ENCODE results near the gene CSNK2B.

Gene CSNK2B

DNA sequence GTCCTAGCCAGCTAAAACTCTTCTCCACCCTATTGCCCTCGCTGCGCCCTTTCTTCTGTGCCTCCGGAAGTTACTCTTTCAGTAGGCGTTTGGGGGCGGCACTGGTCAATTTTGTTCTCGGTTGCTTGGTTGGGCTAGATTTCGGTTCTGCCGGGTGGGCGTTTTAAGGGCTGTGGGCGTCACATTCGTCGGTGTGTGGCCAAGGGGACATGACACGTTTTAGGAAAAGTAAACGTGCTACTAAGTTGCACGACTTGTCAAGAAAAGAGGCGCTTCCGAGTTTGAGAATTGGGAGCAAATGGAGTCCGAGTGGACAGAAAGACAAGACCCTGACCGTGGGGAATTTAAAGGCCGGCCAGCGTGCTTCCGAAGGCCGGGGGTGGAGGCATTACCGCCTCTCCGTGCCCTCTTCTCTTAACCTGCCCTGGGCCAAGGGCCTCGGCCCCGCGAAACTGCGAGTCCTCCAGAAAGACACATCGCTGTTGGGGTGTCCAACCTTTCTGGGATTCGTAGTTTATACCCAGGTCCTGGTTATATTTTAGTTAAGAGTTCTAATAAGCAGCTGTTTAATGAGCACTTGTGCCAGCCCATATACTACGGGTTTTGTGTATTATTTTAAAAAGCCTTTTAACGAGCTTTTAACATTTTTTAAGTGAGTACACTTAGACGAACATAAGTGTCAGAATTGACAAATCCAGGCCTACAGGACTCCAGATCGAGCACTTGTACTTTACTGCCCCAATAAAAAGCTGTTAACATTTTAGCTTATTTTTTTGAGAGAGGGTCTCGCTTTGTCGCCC, 12.8 kb upstream of the CSNK2B start:
- H3K9me3 ChIP-seq (ENCODE audit: control insufficient read depth in 1 of 2, low read length in 2 of 2): no peaks in the 10 kb centered on the region
- H3K36me3 ChIP-seq (ENCODE audit: control insufficient read depth in 1 of 2, insufficient read depth in 2 of 2, low read length in 2 of 2): peaks cover 22 to 39% of the 10 kb centered on the region in 2 donors
- H3K27me3 ChIP-seq (ENCODE audit: control insufficient read depth in 1 of 2, insufficient read depth in 2 of 2, low read length in 2 of 2): no peaks in the 10 kb centered on the region
- peaks cover 35 to 36% of the 10 kb centered on the region in 2 donors for H3K4me1 ChIP-seq (ENCODE audit: control insufficient read depth in 1 of 2, insufficient read depth in 2 of 2, low read length in 2 of 2)
- H3K9ac ChIP-seq (ENCODE audit: low read depth in 1 of 2, low read length in 2 of 2): peak overlapping the region; percentile 89 to 92
- peak overlapping the region; percentile 100 for H3K27ac ChIP-seq (ENCODE audit: low read depth, low read length)
- H3K4me3 ChIP-seq (ENCODE audit: low read depth in 1 of 2, low read length in 2 of 2): peak overlapping the region; percentile 77 to 96

GRCh38 chr6:31654574-31655348, 11.1 kb upstream of the CSNK2B start:
- Histone ChIP-seq H3K27ac (ENCODE audit: low read depth, low read length) (no peak overlapping the region), H3K9ac (ENCODE audit: low read depth in 1 of 2, low read length in 2 of 2) (no peak overlapping the region), H3K27me3 (ENCODE audit: control insufficient read depth in 1 of 2, insufficient read depth in 2 of 2, low read length in 2 of 2) (no peaks in the 10 kb centered on the region), H3K4me3 (ENCODE audit: low read depth in 1 of 2, low read length in 2 of 2) (peak overlapping the region in 1 of 2 donors; percentile 36), H3K9me3 (ENCODE audit: control insufficient read depth in 1 of 2, low read length in 2 of 2) (no peaks in the 10 kb centered on the region), H3K4me1 (ENCODE audit: control insufficient read depth in 1 of 2, insufficient read depth in 2 of 2, low read length in 2 of 2) (peaks cover 51% of the 10 kb centered on the region in 2 donors), H3K36me3 (ENCODE audit: control insufficient read depth in 1 of 2, insufficient read depth in 2 of 2, low read length in 2 of 2) (peaks cover 8 to 25% of the 10 kb centered on the region in 2 donors)

DNA sequence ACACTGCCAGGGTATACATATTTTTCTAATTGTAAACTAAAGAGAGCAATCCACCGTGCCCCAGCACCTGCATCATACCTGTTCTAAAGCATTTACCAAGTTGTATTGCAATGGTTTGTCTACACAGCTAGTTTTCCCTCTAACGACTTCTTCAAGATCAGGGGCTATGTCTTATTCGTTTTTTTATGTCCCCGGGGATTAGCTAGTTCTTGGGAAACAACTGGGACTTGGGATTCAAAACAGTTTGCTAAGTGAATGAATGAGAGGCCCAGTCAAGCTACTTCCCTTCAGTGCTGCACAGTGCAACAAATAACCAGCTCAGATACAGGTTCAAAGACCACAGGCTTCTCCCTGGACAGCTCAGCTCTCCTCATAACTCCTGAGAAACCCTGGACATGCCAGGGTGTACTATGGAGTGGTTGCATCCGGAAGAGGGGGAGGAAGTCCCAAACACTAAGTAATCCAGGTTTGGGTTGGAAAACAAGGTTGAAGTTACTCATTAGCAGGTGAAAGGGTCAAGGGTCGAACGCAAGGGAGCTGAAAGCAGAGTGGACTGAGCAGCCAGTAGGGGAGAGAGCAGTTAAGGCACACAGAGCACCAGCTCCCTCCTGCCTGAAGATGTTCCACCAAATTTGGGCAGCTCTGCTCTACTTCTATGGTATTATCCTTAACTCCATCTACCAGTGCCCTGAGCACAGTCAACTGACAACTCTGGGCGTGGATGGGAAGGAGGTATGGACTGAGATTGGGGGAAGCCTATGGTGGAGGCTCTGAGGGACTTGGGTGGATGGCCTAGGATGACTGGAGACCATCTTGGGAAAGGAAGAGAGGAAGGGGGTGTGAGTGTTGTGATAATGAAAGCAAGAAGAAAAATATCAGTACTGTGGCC, 10.3 kb upstream of the CSNK2B start, which contains the start of gene APOM:
Gene APOM (plus strand): TSS at position 546 of the 889 bp plus-strand sequence. CDS start 73 bp downstream, at position 619.
- H3K9me3 ChIP-seq (ENCODE audit: control insufficient read depth in 1 of 2, low read length in 2 of 2): no peaks in the 10 kb centered on the region
- peak within 1 kb of the TSS; percentile 13 to 36 for H3K4me3 ChIP-seq (ENCODE audit: low read depth in 1 of 2, low read length in 2 of 2)
- H3K27me3 ChIP-seq (ENCODE audit: control insufficient read depth in 1 of 2, insufficient read depth in 2 of 2, low read length in 2 of 2): no peaks in the 10 kb centered on the region
- peak within 1 kb of the TSS in 1 of 2 donors; percentile 4 for H3K9ac ChIP-seq (ENCODE audit: low read depth in 1 of 2, low read length in 2 of 2)
- H3K4me1 ChIP-seq (ENCODE audit: control insufficient read depth in 1 of 2, insufficient read depth in 2 of 2, low read length in 2 of 2): peaks cover 50 to 55% of the 10 kb centered on the region in 2 donors
- H3K27ac ChIP-seq (ENCODE audit: low read depth, low read length): no peak within 1 kb of the TSS
- H3K36me3 ChIP-seq (ENCODE audit: control insufficient read depth in 1 of 2, insufficient read depth in 2 of 2, low read length in 2 of 2): peaks cover 8 to 23% of the 10 kb centered on the region in 2 donors

DNA sequence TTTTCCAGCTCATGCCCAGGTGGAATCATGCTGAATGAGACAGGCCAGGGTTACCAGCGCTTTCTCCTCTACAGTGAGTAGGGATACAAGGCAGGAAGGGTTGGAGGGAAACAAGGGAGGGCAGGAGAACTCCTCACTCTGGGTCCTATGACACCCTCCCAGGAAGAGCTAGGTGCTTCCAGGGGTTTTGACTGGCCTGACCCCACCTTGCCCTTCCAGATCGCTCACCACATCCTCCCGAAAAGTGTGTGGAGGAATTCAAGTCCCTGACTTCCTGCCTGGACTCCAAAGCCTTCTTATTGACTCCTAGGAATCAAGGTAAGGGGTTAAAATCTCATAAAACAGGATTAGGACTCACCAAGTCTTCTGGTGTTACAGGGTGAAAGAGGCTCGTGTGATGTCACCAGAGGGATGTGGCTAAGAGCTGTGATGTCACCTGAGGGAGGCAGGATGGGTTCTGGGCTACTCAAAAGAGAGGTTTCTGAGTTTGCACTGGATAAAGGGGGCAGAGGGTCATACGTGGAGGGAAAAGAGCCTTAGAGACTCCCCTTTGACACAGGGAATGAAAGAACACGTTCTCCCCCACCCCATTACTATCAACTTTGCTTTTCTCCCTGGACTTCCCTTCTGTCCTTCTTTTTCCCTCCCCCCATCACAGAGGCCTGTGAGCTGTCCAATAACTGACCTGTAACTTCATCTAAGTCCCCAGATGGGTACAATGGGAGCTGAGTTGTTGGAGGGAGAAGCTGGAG, 8.3 kb upstream of the CSNK2B start:
- H3K4me3 ChIP-seq (ENCODE audit: low read depth in 1 of 2, low read length in 2 of 2): no peak overlapping the region
- H3K4me1 ChIP-seq (ENCODE audit: control insufficient read depth in 1 of 2, insufficient read depth in 2 of 2, low read length in 2 of 2): peaks cover 60 to 62% of the 10 kb centered on the region in 2 donors
- no peaks in the 10 kb centered on the region for H3K9me3 ChIP-seq (ENCODE audit: control insufficient read depth in 1 of 2, low read length in 2 of 2)
- no peak overlapping the region for H3K9ac ChIP-seq (ENCODE audit: low read depth in 1 of 2, low read length in 2 of 2)
- no peaks in the 10 kb centered on the region for H3K27me3 ChIP-seq (ENCODE audit: control insufficient read depth in 1 of 2, insufficient read depth in 2 of 2, low read length in 2 of 2)
- no peak overlapping the region for H3K27ac ChIP-seq (ENCODE audit: low read depth, low read length)
- H3K36me3 ChIP-seq (ENCODE audit: control insufficient read depth in 1 of 2, insufficient read depth in 2 of 2, low read length in 2 of 2): peaks cover 12 to 26% of the 10 kb centered on the region in 2 donors

- Histone ChIP-seq H3K9me3 (ENCODE audit: control insufficient read depth in 1 of 2, low read length in 2 of 2) (no peaks in the 10 kb centered on the region), H3K36me3 (ENCODE audit: control insufficient read depth in 1 of 2, insufficient read depth in 2 of 2, low read length in 2 of 2) (peaks cover 12 to 26% of the 10 kb centered on the region in 2 donors), H3K27me3 (ENCODE audit: control insufficient read depth in 1 of 2, insufficient read depth in 2 of 2, low read length in 2 of 2) (no peaks in the 10 kb centered on the region), H3K27ac (ENCODE audit: low read depth, low read length) (no peak overlapping the region), H3K4me1 (ENCODE audit: control insufficient read depth in 1 of 2, insufficient read depth in 2 of 2, low read length in 2 of 2) (peaks cover 64 to 68% of the 10 kb centered on the region in 2 donors), H3K9ac (ENCODE audit: low read depth in 1 of 2, low read length in 2 of 2) (peak overlapping the region in 1 of 2 donors; percentile 40), H3K4me3 (ENCODE audit: low read depth in 1 of 2, low read length in 2 of 2) (peak overlapping the region; percentile 30 to 88)
These were observed 7.7 kb upstream of the CSNK2B start for GRCh38 chr6:31658158-31658688.

DNA sequence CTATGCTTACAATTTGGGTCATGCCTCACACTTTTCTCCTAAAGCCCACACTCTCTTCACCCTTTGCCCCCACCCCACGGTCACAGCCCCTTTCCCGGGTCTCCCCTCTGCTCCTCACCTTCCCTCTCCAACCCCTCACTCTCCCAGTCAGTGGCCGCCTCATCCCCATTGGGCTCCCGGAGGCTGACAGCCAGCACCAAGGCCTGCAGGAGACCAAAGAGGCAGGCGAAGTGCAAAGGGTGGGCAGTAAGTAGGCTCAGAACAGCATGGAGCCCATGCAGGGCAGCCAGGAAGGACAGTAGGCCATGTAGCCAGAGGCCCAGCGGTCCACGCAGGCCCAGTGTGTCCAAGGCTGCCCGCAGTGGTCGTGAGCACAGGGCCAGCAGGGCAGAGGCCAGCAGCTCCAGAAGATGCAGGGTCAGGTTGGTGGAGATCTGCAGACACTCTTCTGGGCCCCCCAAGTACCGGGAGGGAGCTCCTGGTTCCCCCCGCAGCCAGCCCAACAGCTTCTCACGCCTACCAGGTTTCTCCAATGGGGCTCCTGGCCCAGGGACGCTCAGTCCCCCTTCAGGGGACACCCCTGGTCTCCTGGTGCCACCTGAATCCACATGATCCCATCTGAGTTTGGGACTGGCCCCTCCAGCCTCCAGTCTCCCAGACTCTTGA, 6.8 kb upstream of the CSNK2B start:
- Histone ChIP-seq H3K36me3 (ENCODE audit: control insufficient read depth in 1 of 2, insufficient read depth in 2 of 2, low read length in 2 of 2) (peaks cover 12 to 26% of the 10 kb centered on the region in 2 donors), H3K4me1 (ENCODE audit: control insufficient read depth in 1 of 2, insufficient read depth in 2 of 2, low read length in 2 of 2) (peaks cover 69 to 77% of the 10 kb centered on the region in 2 donors), H3K9ac (ENCODE audit: low read depth in 1 of 2, low read length in 2 of 2) (peak overlapping the region; percentile 83 to 96), H3K9me3 (ENCODE audit: control insufficient read depth in 1 of 2, low read length in 2 of 2) (no peaks in the 10 kb centered on the region), H3K27me3 (ENCODE audit: control insufficient read depth in 1 of 2, insufficient read depth in 2 of 2, low read length in 2 of 2) (no peaks in the 10 kb centered on the region), H3K4me3 (ENCODE audit: low read depth in 1 of 2, low read length in 2 of 2) (peak overlapping the region; percentile 88 to 97), H3K27ac (ENCODE audit: low read depth, low read length) (no peak overlapping the region)

- H3K9ac ChIP-seq (ENCODE audit: low read depth in 1 of 2, low read length in 2 of 2): peak overlapping the region; percentile 83 to 96
- peak overlapping the region; percentile 86 for H3K27ac ChIP-seq (ENCODE audit: low read depth, low read length)
- H3K4me1 ChIP-seq (ENCODE audit: control insufficient read depth in 1 of 2, insufficient read depth in 2 of 2, low read length in 2 of 2): peaks cover 71 to 79% of the 10 kb centered on the region in 2 donors
- no peaks in the 10 kb centered on the region for H3K9me3 ChIP-seq (ENCODE audit: control insufficient read depth in 1 of 2, low read length in 2 of 2)
- no peaks in the 10 kb centered on the region for H3K27me3 ChIP-seq (ENCODE audit: control insufficient read depth in 1 of 2, insufficient read depth in 2 of 2, low read length in 2 of 2)
- H3K4me3 ChIP-seq (ENCODE audit: low read depth in 1 of 2, low read length in 2 of 2): peak overlapping the region; percentile 88 to 97
- H3K36me3 ChIP-seq (ENCODE audit: control insufficient read depth in 1 of 2, insufficient read depth in 2 of 2, low read length in 2 of 2): peaks cover 12 to 26% of the 10 kb centered on the region in 2 donors
These were observed 6.1 kb upstream of the CSNK2B start for GRCh38 chr6:31659649-31660380.

DNA sequence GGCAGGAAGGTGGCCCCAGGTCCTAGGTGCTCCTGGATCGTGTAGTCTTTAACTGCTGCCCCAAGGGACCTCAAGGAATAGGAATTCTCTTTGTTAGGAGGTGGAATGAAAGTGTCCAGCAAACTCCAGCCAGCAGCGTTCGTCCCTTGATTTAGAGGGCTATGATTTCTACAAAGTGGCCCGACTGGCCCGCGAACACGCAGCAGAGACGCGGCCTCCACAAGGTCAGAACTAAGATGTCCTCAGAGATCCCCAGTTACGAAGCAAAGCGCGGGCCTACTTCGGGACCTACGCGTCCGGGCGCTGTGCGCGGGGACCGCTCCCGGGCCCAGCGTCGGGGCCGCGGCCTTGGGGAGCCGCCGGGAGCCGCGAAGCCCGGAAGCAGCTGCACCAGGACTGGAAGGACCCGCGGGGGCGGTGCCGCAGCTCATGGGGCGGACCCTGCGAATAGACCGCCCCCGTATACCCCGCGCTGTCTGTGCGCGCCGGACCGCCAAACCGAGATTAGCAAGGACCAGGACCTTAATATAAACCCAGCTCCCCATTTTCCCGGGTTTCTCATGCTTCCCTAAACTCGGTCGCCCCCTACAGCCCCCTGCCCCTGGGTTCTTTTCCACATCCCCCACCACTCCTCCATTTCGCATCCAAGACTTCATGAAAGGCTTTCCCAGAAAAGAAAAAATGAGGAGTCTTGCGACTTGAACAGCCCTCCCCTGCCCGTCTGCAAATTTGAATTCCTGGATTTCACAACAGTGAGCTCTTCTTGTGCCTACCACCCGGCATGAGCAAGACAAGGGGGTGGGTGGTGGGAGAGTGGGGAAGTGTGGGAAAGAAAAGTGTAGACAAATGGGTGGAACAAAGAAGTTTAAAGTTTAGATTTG, 5.3 kb upstream of the CSNK2B start, which contains the start of gene C6orf47:
Gene C6orf47 (minus strand): TSS at position 398 of the 881 bp plus-strand sequence. CDS start 831 bp downstream, outside the sequence.
- H3K27me3 ChIP-seq (ENCODE audit: control insufficient read depth in 1 of 2, insufficient read depth in 2 of 2, low read length in 2 of 2): no peaks in the 10 kb centered on the region
- peak within 1 kb of the TSS; percentile 86 for H3K27ac ChIP-seq (ENCODE audit: low read depth, low read length)
- no peaks in the 10 kb centered on the region for H3K9me3 ChIP-seq (ENCODE audit: control insufficient read depth in 1 of 2, low read length in 2 of 2)
- peaks cover 65 to 71% of the 10 kb centered on the region in 2 donors for H3K4me1 ChIP-seq (ENCODE audit: control insufficient read depth in 1 of 2, insufficient read depth in 2 of 2, low read length in 2 of 2)
- peak within 1 kb of the TSS; percentile 83 to 96 for H3K9ac ChIP-seq (ENCODE audit: low read depth in 1 of 2, low read length in 2 of 2)
- H3K36me3 ChIP-seq (ENCODE audit: control insufficient read depth in 1 of 2, insufficient read depth in 2 of 2, low read length in 2 of 2): peaks cover 12 to 18% of the 10 kb centered on the region in 2 donors
- H3K4me3 ChIP-seq (ENCODE audit: low read depth in 1 of 2, low read length in 2 of 2): peak within 1 kb of the TSS; percentile 88 to 97

All from duodenal mucosa (tissue), 2 donors.